RPMI8226 (cell line): Measurements from ENCODE around the gene DGKK.
"Not testable (repeated sequence)": the region's sequence is repeated elsewhere in the genome, so short reads cannot be mapped to it uniquely, and the experiment has no call there.

Experiments used
- DNase-seq: peaks from one replicate; pipeline ENCODE4 v3.0.0-alpha.2; 2015

The DGKK gene

DNA sequence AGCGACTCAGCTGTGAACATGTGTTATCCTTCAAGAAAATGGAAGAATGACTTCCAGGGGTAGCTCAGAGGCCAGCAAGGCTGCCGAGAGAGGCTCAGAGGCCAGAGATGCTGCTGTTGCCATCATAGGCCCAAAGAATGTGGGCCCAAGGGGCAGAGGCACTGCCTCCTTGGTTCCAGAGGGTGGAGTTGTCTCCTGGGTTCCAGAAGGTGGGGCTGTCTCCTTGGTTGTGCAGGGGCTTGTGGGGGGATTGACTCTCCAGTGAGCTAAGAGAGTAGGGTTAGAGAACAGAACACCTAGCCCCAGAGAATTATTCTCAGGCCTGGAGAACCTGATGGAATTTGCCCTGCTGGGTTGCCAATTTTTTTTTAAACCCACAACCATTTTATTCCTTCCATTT is 62.6 kb downstream of the DGKK start:
- no peak for DNase-seq

DNA sequence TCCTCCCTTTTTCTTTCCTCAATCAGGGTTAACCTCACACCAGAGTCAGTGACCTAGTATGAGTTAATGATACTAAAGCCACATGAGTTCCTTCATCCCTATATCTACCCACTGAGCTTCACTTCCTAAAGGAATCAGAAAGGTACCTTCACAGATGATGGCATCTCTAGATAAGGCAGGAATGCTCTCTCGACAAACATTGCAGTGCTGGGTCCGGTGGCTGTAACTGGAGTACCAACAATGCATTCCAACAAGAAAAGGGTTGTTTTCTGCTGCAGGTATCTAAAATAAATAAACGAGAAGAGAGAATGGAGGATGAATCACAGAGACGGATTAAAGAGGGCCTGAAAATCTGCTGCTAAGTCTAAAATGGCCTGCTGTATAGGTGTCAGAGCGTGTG is 66.7 kb downstream of the DGKK start:
- DNase-seq, result no peak

DNA sequence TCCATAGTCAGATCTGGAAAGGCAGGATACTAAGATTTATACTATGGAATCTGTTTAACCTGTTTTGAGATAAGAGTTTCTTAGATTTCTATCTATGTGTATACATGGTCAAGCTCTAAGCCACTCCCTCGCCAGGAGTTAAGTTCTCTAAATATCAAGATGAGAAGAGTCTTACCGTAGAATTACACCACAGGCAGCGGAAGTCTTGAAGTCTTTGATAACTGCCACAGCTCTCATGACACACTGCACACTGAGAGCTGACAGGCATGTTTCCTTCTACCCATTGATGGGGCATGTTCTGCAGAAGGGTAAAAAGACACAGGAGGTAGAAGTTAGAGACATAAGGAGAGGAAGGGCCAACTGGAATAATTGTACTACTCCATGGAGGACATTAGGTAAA is 67.7 kb downstream of the DGKK start:
- DNase-seq, result no peak

DNA sequence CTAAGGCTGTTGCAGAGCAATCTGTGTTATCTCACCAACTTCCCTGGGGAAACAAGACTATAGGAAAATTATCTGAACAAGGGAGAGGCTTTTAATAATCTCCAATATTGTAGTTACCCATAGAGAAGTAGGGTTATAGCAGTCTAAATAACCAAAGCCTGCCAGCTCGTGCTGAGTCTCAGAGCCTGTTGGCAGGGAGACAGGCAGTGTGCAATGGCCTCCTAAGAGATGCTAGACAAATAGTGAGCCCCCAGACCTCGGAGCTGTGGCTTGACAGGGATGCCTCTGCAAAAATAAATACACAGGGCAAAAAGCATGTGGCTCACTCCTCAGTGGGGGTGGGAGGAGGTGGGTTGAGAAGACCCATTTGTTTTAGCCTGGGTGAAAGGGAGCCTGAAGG is 76.7 kb downstream of the DGKK start:
- no peak for DNase-seq

DNA sequence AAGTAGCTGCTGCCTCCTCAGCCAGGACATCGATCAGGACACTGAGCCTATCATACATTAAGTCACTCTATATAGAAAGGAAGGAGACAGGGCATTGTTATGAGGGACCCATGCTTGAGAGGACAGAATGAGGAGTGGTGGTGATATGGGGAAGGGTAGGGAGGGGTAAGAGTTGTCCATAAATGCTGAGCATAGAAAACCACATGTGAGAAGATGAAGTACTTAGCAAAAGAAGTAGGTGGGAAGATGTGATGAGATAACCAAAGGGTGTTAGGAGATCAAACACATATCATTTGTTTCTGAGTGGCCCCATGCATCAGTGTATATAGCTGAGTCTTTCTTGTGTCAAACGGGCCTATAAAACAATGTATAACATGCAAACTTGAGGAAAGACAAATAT is 84.1 kb downstream of the DGKK start:
- DNase-seq, result no peak

- no peak for DNase-seq
Observed at GRCh38 chrX:50381729-50382415, 88.8 kb downstream of the DGKK start.

DNA sequence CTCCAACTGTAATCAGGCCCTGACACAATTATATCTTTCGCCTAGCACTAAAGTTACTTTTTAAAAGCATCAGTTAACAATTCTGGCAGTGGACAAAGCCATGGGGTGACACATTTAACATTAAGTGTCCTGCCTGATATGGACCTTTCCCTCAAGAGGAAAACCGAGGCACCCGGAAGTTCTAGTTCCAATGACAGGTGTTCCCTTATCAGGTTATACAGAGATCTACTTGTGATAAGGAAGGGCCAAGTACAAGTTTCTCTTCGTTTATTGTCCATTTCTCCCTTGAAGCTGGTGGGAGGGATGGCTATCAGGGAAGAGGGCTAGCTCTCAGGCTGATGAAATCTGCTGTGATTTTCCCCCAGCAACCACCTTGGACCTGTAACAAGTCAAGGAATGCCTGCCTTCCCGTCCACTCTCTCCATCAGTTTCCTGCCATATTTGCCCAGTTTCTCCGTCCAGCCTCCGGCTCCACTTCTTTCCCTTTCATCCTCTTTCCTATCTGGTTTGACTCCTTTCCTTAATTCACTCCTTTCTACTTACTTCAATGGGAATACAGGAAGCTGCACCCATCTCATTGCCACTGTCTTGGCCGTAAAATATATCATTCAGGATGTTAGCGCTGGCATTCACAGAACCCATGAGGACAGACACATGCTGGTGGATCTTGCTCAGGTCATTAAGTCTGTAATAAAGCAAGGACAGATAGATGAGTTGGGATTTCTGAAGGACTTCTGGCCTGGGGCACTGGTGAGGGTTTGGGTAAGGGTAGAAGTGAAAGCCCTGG is 95.0 kb downstream of the DGKK start:
- DNase-seq, result no peak

GRCh38 chrX:50372966-50373365 is 97.7 kb downstream of the DGKK start:
- no peak for DNase-seq

GRCh38 chrX:50343917-50344316 is 126.7 kb downstream of the DGKK start:
- no peak for DNase-seq

- no peak for DNase-seq
Observed at GRCh38 chrX:50333308-50333707, 137.3 kb downstream of the DGKK start.

DNA sequence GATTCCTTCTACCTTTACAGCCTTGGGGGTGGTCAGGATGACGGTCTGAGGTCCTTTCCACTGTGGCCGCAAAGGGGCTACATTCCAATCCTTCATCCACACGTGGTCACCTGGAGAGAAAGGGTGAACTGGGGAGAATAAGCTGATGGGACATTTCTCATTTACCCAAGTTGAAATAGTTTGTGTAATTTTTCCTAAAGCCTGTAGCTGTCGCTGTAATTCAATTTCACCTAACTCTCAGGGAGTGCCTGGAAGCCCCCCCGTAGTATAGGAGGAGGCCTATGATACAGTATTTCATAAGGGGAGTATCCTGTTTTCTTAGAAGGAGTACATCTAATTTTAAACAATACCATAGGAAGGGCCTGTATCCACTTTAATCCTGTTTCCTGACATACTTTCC is 138.0 kb downstream of the DGKK start:
- not testable (repeated sequence) for DNase-seq

DNA sequence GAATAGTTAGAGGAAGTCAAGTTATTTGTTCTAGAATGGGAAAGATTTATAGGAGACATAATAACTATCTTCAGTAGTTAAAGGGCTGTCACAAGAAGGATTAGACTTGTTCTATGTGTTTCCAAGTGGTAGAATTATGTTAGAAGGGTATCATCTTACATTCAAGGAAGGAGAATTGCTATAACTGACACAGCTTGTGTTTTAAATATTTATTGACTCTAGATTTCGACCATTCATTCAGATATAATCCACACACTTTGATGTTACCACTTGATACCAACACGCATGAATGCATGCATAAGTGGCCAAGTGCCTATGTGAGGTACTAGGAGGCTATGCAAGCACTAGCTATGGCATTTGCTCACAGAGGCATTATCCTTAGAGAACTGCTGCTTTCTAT is 143.4 kb downstream of the DGKK start:
- DNase-seq, result no peak
